Measurements from ENCODE around the gene UQCC2. TPM values are rescaled to one million over a fixed set of nuclear protein-coding genes. Genes with fewer than 3 reads are reported as not detected.

UQCC2 gene
- polyA plus RNA-seq, 1 of the 3 experiments (the other 2 are of a cell fraction) = 59.0 TPM

DNA sequence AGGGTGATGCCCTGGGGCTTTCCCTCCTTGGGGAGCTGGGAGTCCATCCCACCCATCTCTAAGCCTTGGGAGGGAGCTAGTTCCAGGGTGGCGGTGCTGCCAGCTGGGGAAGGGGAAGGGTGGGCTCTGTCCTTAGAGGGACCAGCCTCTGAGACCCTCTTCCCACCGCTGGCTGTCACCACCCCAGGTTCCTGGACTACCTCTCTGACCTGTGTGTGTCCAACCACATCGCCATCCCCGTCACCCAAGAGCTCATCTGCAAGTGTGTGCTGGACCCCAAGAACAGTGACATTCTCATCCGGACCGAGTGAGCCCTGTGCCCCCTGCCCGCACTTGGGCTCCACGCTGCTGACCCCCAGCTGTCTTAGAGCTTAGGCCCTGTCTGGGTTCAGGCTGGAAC lies 43.2 kb downstream of the UQCC2 start:
- no peak for DNase-seq
- Histone ChIP-seq H3F3A (replicated peaks; ENCODE audit: insufficient read depth) (no peaks in the 10 kb centered on the region), H3K4me3 (ENCODE audit: low read depth in 2 of 2, low read length in 1 of 2) (no peak overlapping the region), H3K27me3 (ENCODE audit: insufficient read depth) (no peaks in the 10 kb centered on the region), H3K9ac (no peak overlapping the region), H3K4me2 (no peak overlapping the region), H3K4me1 (ENCODE audit: control insufficient read depth in 1 of 2, insufficient read depth in 2 of 2, low read depth in 1 of 2, low read length in 1 of 2) (peaks cover 0 to 4% of the 10 kb centered on the region in 2 experiments; a peak in 3 of 4 replicates), H3K9me2 (no peaks in the 10 kb centered on the region), H2AFZ (ENCODE audit: low read depth) (no peak overlapping the region), H4K20me1 (ENCODE audit: insufficient read depth) (no peaks in the 10 kb centered on the region), H3K9me3 (no peaks in the 10 kb centered on the region), H3K79me2 (ENCODE audit: insufficient read depth) (no peaks in the 10 kb centered on the region), H3K36me3 (replicated peaks in 1 of 2; ENCODE audit: control insufficient read depth in 1 of 2, insufficient read depth in 2 of 2, low read length in 1 of 2) (no peaks in the 10 kb centered on the region), H3K27ac (ENCODE audit: low read depth in 2 of 2, low read length in 1 of 2) (no peak overlapping the region)
- ChIA-PET CTCF (interaction anchor here (0.9 to 3.6 kb wide), 4 partner anchors 24 to 83 kb away, joined by 3 to 16 read pairs (median 4); no protein-coding TSS in a partner anchor), POLR2A (no interaction called here)
- WGBS (ENCODE audit: low lambda C conversion rate) = 96% methylated on average over 8 of the region's 8 CpGs
- TF ChIP-seq RFX5 (IDR thresholded peaks at IDR 0.05; ENCODE audit: low read length) = no peak
- TF ChIP-seq, protein P1, sequence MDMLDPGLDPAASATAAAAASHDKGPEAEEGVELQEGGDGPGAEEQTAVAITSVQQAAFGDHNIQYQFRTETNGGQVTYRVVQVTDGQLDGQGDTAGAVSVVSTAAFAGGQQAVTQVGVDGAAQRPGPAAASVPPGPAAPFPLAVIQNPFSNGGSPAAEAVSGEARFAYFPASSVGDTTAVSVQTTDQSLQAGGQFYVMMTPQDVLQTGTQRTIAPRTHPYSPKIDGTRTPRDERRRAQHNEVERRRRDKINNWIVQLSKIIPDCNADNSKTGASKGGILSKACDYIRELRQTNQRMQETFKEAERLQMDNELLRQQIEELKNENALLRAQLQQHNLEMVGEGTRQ (IDR thresholded peaks at IDR 0.05; ENCODE audit: borderline replicate concordance, low read depth, low read length) = no peak
- TF ChIP-seq, protein P2, sequence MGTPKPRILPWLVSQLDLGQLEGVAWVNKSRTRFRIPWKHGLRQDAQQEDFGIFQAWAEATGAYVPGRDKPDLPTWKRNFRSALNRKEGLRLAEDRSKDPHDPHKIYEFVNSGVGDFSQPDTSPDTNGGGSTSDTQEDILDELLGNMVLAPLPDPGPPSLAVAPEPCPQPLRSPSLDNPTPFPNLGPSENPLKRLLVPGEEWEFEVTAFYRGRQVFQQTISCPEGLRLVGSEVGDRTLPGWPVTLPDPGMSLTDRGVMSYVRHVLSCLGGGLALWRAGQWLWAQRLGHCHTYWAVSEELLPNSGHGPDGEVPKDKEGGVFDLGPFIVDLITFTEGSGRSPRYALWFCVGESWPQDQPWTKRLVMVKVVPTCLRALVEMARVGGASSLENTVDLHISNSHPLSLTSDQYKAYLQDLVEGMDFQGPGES (IDR thresholded peaks at IDR 0.05; ENCODE audit: low read depth, low read length) = no peak
- no peak for TF ChIP-seq POLR2AphosphoS5 (IDR thresholded peaks at IDR 0.05; ENCODE audit: low read depth, low read length)
- TF ChIP-seq MEF2A (IDR thresholded peaks at IDR 0.05; ENCODE audit: borderline replicate concordance, low read depth) = no peak
- no peak for TF ChIP-seq FOXJ3 (CRISPR knock-in tag; IDR thresholded peaks at IDR 0.05)
- no peak for TF ChIP-seq FOSL2 (IDR thresholded peaks at IDR 0.05; ENCODE audit: borderline replicate concordance, low read depth)

DNA sequence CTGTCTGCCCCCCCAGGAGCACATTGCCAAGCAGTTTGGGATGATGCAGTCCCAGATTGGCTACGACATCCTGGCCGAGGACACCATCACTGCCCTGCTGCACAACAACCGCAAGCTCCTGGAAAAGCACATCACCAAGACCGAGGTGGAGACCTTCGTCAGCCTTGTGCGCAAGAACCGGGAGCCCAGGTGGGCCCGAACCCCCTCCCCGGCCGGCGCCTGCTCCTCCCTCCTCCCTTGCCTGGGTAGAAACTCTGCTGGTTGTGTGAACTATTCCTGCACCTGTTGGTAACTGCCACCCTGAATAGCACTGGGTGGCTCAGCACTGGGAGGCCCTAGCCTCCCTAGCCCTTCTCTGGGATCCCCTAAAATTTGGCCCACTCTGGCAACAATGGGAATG lies 43.7 kb downstream of the UQCC2 start:
- H3K27me3 ChIP-seq (ENCODE audit: insufficient read depth) = no peaks in the 10 kb centered on the region
- no peak for DNase-seq
- H3K36me3 ChIP-seq (replicated peaks in 1 of 2; ENCODE audit: control insufficient read depth in 1 of 2, insufficient read depth in 2 of 2, low read length in 1 of 2) = no peaks in the 10 kb centered on the region
- H3K79me2 ChIP-seq (ENCODE audit: insufficient read depth) = no peaks in the 10 kb centered on the region
- H3K9me2 ChIP-seq = no peaks in the 10 kb centered on the region
- POLR2A ChIA-PET = no interaction called here
- CTCF ChIA-PET = interaction anchor here (1.0 to 3.6 kb wide), 2 partner anchors 24 to 33 kb away, joined by 3 to 16 read pairs; no protein-coding TSS in a partner anchor
- 99% methylated on average over 11 of the region's 11 CpGs for WGBS (ENCODE audit: low lambda C conversion rate)
- H3K9ac ChIP-seq = no peak overlapping the region
- no peak overlapping the region for H3K27ac ChIP-seq (ENCODE audit: low read depth in 2 of 2, low read length in 1 of 2)
- peaks cover 0 to 4% of the 10 kb centered on the region in 2 experiments; a peak in 1 of 4 replicates for H3K4me1 ChIP-seq (ENCODE audit: control insufficient read depth in 1 of 2, insufficient read depth in 2 of 2, low read depth in 1 of 2, low read length in 1 of 2)
- no peak overlapping the region for H2AFZ ChIP-seq (ENCODE audit: low read depth)
- no peak overlapping the region for H3K4me3 ChIP-seq (ENCODE audit: low read depth in 2 of 2, low read length in 1 of 2)
- no peak overlapping the region for H3K4me2 ChIP-seq
- H3K9me3 ChIP-seq = no peaks in the 10 kb centered on the region
- H3F3A ChIP-seq (replicated peaks; ENCODE audit: insufficient read depth) = no peaks in the 10 kb centered on the region
- no peaks in the 10 kb centered on the region for H4K20me1 ChIP-seq (ENCODE audit: insufficient read depth)
- TF ChIP-seq FOXJ3 (CRISPR knock-in tag; IDR thresholded peaks at IDR 0.05) = no peak
- no peak for TF ChIP-seq NFIC (IDR thresholded peaks at IDR 0.05; ENCODE audit: borderline replicate concordance)
- TF ChIP-seq SMC3 (IDR thresholded peaks at IDR 0.05; ENCODE audit: low read depth, low read length) = no peak
- TF ChIP-seq, protein P3, sequence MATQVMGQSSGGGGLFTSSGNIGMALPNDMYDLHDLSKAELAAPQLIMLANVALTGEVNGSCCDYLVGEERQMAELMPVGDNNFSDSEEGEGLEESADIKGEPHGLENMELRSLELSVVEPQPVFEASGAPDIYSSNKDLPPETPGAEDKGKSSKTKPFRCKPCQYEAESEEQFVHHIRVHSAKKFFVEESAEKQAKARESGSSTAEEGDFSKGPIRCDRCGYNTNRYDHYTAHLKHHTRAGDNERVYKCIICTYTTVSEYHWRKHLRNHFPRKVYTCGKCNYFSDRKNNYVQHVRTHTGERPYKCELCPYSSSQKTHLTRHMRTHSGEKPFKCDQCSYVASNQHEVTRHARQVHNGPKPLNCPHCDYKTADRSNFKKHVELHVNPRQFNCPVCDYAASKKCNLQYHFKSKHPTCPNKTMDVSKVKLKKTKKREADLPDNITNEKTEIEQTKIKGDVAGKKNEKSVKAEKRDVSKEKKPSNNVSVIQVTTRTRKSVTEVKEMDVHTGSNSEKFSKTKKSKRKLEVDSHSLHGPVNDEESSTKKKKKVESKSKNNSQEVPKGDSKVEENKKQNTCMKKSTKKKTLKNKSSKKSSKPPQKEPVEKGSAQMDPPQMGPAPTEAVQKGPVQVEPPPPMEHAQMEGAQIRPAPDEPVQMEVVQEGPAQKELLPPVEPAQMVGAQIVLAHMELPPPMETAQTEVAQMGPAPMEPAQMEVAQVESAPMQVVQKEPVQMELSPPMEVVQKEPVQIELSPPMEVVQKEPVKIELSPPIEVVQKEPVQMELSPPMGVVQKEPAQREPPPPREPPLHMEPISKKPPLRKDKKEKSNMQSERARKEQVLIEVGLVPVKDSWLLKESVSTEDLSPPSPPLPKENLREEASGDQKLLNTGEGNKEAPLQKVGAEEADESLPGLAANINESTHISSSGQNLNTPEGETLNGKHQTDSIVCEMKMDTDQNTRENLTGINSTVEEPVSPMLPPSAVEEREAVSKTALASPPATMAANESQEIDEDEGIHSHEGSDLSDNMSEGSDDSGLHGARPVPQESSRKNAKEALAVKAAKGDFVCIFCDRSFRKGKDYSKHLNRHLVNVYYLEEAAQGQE (IDR thresholded peaks at IDR 0.05; ENCODE audit: low read depth, low read length) = no peak
- no peak for TF ChIP-seq MEF2A (IDR thresholded peaks at IDR 0.05; ENCODE audit: borderline replicate concordance, low read depth)
- no peak for TF ChIP-seq TAF1 (IDR thresholded peaks at IDR 0.05; ENCODE audit: borderline replicate concordance, low read depth, low read length)
- TF ChIP-seq, protein P2 (IDR thresholded peaks at IDR 0.05; ENCODE audit: low read depth, low read length) = no peak
- TF ChIP-seq EZH2phosphoT487 (IDR thresholded peaks at IDR 0.05; ENCODE audit: borderline replicate concordance, low read depth) = no peak
- no peak for TF ChIP-seq CHD2 (IDR thresholded peaks at IDR 0.05; ENCODE audit: low read length, partially characterized antibody)
- TF ChIP-seq, protein P4, sequence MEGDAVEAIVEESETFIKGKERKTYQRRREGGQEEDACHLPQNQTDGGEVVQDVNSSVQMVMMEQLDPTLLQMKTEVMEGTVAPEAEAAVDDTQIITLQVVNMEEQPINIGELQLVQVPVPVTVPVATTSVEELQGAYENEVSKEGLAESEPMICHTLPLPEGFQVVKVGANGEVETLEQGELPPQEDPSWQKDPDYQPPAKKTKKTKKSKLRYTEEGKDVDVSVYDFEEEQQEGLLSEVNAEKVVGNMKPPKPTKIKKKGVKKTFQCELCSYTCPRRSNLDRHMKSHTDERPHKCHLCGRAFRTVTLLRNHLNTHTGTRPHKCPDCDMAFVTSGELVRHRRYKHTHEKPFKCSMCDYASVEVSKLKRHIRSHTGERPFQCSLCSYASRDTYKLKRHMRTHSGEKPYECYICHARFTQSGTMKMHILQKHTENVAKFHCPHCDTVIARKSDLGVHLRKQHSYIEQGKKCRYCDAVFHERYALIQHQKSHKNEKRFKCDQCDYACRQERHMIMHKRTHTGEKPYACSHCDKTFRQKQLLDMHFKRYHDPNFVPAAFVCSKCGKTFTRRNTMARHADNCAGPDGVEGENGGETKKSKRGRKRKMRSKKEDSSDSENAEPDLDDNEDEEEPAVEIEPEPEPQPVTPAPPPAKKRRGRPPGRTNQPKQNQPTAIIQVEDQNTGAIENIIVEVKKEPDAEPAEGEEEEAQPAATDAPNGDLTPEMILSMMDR (IDR thresholded peaks at IDR 0.05) = no peak
- no peak for TF ChIP-seq SIN3A (IDR thresholded peaks at IDR 0.05; ENCODE audit: borderline replicate concordance, low read depth, low read length)
- TF ChIP-seq, protein P5, sequence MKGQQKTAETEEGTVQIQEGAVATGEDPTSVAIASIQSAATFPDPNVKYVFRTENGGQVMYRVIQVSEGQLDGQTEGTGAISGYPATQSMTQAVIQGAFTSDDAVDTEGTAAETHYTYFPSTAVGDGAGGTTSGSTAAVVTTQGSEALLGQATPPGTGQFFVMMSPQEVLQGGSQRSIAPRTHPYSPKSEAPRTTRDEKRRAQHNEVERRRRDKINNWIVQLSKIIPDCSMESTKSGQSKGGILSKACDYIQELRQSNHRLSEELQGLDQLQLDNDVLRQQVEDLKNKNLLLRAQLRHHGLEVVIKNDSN (IDR thresholded peaks at IDR 0.05; ENCODE audit: borderline replicate concordance, low read depth) = no peak

Measured in SK-N-SH (cell line).